Dendritic cell treated with granulocyte-macrophage colony-stimulating factor and Interleukin-4, amounts not matched to agents 40 ng/mL and 50 ng/mL, for 4 days (primary cell): Measurements from ENCODE around the gene TRPM3.

ENCODE experiments used
- H3K27ac Mint-ChIP-seq: one replicate; pipeline ENCODE4 v1.8.0; 2022; ENCODE audit warnings: mild to moderate bottlenecking, mixed read lengths
- H3K27me3 Mint-ChIP-seq: one replicate; pipeline ENCODE4 v1.8.0; 2022; ENCODE audit warnings: mild to moderate bottlenecking, mixed read lengths
- H3K36me3 Mint-ChIP-seq: one replicate; pipeline ENCODE4 v1.8.0; 2022; ENCODE audit warnings: low read depth, mixed read lengths
- H3K4me1 Mint-ChIP-seq: one replicate; pipeline ENCODE4 v1.8.0; 2022; ENCODE audit warnings: low read depth, mixed read lengths
- H3K4me3 Mint-ChIP-seq: one replicate; pipeline ENCODE4 v1.8.0; 2022; ENCODE audit warnings: mild to moderate bottlenecking, moderate library complexity, mixed read lengths
- H3K9me3 Mint-ChIP-seq: one replicate; pipeline ENCODE4 v1.8.0; 2022; ENCODE audit warnings: mixed read lengths
- intact Hi-C: fragments of 100-400 bp; cut with micrococcal nuclease; formaldehyde crosslinking; loops from one replicate; pipeline ENCODE4 v1.15.0; 2022

Gene TRPM3

GRCh38 chr9:71121275-71122021, at the start of gene TRPM3:
Gene TRPM3 (minus strand): TSS chr9:71121621. CDS start chr9:71121354, 267 bp downstream.
- Mint-ChIP-seq H3K9me3 (no peaks in the 10 kb centered on the region), H3K4me1 (no peaks in the 10 kb centered on the region), H3K36me3 (no peaks in the 10 kb centered on the region), H3K27ac (no peak within 1 kb of the TSS), H3K27me3 (peaks cover 11% of the 10 kb centered on the region), H3K4me3 (no peak within 1 kb of the TSS)
- intact Hi-C loops, result no loop called here

- Mint-ChIP-seq H3K9me3 (peaks cover 9% of the 10 kb centered on the region), H3K4me3 (no peak overlapping the region), H3K27ac (no peak overlapping the region), H3K36me3 (no peaks in the 10 kb centered on the region), H3K4me1 (no peaks in the 10 kb centered on the region), H3K27me3 (no peaks in the 10 kb centered on the region)
- intact Hi-C loops, result no loop called here
Measured at GRCh38 chr9:71168418-71168817, 47.0 kb upstream of the TRPM3 start.

GRCh38 chr9:71162126-71162525, 40.7 kb upstream of the TRPM3 start:
- H3K9me3 Mint-ChIP-seq, result no peaks in the 10 kb centered on the region
- no peak overlapping the region for H3K27ac Mint-ChIP-seq
- H3K36me3 Mint-ChIP-seq, result no peaks in the 10 kb centered on the region
- intact Hi-C loops, result no loop called here
- no peak overlapping the region for H3K4me3 Mint-ChIP-seq
- no peaks in the 10 kb centered on the region for H3K27me3 Mint-ChIP-seq
- H3K4me1 Mint-ChIP-seq, result no peaks in the 10 kb centered on the region

DNA sequence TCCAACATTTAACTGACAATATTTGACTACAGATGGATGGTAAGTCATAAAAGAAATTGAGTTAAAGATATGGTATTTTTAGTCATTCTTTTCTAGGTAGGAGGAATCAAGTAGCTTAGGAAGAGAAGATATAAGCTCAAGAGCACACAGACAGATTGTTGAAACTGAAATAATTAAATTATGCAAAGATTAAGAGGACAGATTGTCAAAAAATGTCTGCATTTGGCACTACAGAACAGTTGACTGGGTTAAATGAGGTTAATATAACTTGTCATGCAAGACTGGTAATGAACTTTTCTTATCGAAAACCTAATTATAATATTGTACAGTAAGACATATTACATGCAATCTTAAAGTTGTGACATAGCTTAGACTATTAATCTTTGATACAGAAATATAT, 36.3 kb upstream of the TRPM3 start:
- H3K36me3 Mint-ChIP-seq, result no peaks in the 10 kb centered on the region
- intact Hi-C loops, result no loop called here
- no peak overlapping the region for H3K27ac Mint-ChIP-seq
- H3K27me3 Mint-ChIP-seq, result no peaks in the 10 kb centered on the region
- H3K4me1 Mint-ChIP-seq, result no peaks in the 10 kb centered on the region
- H3K4me3 Mint-ChIP-seq, result no peak overlapping the region
- H3K9me3 Mint-ChIP-seq, result no peaks in the 10 kb centered on the region

DNA sequence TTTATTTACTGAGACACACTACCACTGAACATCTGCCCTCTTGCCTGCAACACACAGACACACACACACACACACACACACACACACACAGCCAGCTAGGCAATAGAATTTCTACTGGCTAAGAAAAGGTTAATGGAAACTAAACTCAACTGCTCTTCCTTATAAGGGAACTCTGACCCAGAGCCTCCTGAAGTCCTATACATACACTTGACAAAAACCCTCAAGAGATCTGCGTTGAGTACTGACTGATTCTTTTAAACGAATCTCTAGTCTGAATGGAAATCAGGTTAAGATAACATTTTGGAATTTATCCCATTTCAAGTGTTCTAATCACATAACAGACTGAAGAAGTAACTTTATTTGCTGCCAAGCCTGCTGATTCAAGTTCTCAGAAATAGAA, 25.9 kb upstream of the TRPM3 start:
- intact Hi-C loops, result no loop called here
- H3K4me3 Mint-ChIP-seq, result no peak overlapping the region

GRCh38 chr9:71146511-71146910, 25.1 kb upstream of the TRPM3 start:
- Mint-ChIP-seq H3K36me3 (no peaks in the 10 kb centered on the region), H3K9me3 (peaks cover 14% of the 10 kb centered on the region), H3K27ac (no peak overlapping the region), H3K4me3 (no peak overlapping the region), H3K4me1 (no peaks in the 10 kb centered on the region), H3K27me3 (no peaks in the 10 kb centered on the region)
- intact Hi-C loops, result no loop called here

More for the DNA sequence above, 25.9 kb upstream of the TRPM3 start:
- H3K9me3 Mint-ChIP-seq, result peaks cover 14% of the 10 kb centered on the region
- no peak overlapping the region for H3K27ac Mint-ChIP-seq
- no peaks in the 10 kb centered on the region for H3K4me1 Mint-ChIP-seq
- H3K27me3 Mint-ChIP-seq, result no peaks in the 10 kb centered on the region
- no peaks in the 10 kb centered on the region for H3K36me3 Mint-ChIP-seq

GRCh38 chr9:71145179-71145578, 23.8 kb upstream of the TRPM3 start:
- Mint-ChIP-seq H3K27me3 (no peaks in the 10 kb centered on the region), H3K36me3 (no peaks in the 10 kb centered on the region), H3K9me3 (peaks cover 14% of the 10 kb centered on the region), H3K27ac (no peak overlapping the region), H3K4me1 (no peaks in the 10 kb centered on the region), H3K4me3 (no peak overlapping the region)
- intact Hi-C loops, result no loop called here

DNA sequence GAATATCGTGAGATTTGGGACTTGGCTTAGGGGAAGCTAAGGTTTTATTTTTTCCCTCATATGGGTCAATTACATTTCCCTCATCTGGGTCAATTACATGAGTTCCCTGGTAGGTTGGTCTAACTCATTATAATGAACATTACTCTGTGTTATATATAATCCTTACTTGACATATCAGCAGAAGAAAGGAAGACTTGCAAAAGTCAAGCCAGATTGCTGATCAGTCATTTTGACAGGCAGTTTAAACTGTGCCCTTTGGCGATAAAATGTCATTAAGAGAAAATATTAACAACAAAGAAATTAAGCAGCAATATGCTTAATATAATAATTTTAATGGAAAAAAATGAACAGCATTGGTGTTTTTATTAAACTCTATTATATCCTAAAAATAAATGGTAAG, 23.1 kb upstream of the TRPM3 start:
- Mint-ChIP-seq H3K4me3 (no peak overlapping the region), H3K4me1 (no peaks in the 10 kb centered on the region), H3K9me3 (peaks cover 14% of the 10 kb centered on the region), H3K27ac (no peak overlapping the region), H3K36me3 (no peaks in the 10 kb centered on the region), H3K27me3 (no peaks in the 10 kb centered on the region)
- intact Hi-C loops, result no loop called here

DNA sequence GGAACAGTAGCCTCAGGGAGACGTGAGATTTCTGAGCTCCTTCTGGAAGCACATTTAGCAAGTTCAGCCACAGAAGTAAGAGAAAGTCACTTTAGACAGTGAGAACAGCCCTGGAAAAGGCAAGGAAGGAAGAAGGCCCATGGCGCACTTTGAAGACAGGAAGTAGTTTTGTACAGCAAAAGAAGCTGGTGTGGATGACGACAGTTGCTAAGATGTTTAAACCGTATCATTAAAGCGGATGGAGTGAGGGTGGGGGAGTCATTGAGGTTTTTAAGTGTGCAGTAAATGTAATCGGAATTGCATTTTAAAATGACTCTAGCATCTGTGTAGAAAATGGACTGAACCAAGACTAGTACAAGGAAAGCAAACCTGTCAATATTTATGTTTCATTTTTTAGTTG, 15.3 kb upstream of the TRPM3 start:
- H3K27me3 Mint-ChIP-seq, result no peaks in the 10 kb centered on the region
- intact Hi-C loops, result no loop called here
- no peaks in the 10 kb centered on the region for H3K36me3 Mint-ChIP-seq
- peaks cover 8% of the 10 kb centered on the region for H3K9me3 Mint-ChIP-seq
- H3K27ac Mint-ChIP-seq, result no peak overlapping the region
- H3K4me3 Mint-ChIP-seq, result no peak overlapping the region
- H3K4me1 Mint-ChIP-seq, result no peaks in the 10 kb centered on the region

GRCh38 chr9:71131145-71131544, 9.7 kb upstream of the TRPM3 start:
- Mint-ChIP-seq H3K36me3 (no peaks in the 10 kb centered on the region), H3K9me3 (peaks cover 8% of the 10 kb centered on the region), H3K4me1 (no peaks in the 10 kb centered on the region), H3K4me3 (no peak overlapping the region), H3K27ac (no peak overlapping the region), H3K27me3 (no peaks in the 10 kb centered on the region)
- intact Hi-C loops, result no loop called here

- no peaks in the 10 kb centered on the region for H3K36me3 Mint-ChIP-seq
- H3K4me1 Mint-ChIP-seq, result no peaks in the 10 kb centered on the region
- H3K4me3 Mint-ChIP-seq, result no peak overlapping the region
- intact Hi-C loops, result no loop called here
- no peaks in the 10 kb centered on the region for H3K27me3 Mint-ChIP-seq
- H3K9me3 Mint-ChIP-seq, result peaks cover 8% of the 10 kb centered on the region
- no peak overlapping the region for H3K27ac Mint-ChIP-seq
Measured at GRCh38 chr9:71130521-71130920, 9.1 kb upstream of the TRPM3 start.

DNA sequence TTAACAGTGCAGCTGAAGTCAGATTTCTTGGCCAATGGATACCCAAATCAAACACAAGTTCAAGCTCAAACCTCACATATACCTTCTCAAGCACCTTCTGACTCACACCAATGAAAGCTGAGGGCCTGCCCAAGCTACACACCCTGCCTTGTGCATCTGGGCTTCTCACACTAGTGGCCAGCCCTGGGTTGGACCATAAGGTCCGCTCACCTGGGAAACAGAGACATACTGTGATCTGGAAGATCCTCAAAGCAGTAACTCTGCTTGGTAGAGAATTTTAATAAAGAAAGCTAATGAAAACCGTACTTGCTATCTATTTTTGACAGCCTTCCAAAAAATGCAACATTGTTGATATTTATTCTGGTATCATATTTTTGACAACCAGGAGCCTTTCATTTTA, 7.4 kb upstream of the TRPM3 start:
- Mint-ChIP-seq H3K4me1 (no peaks in the 10 kb centered on the region), H3K36me3 (no peaks in the 10 kb centered on the region), H3K27ac (no peak overlapping the region), H3K9me3 (peaks cover 4% of the 10 kb centered on the region), H3K27me3 (no peaks in the 10 kb centered on the region), H3K4me3 (no peak overlapping the region)
- intact Hi-C loops, result no loop called here

- no peak overlapping the region for H3K27ac Mint-ChIP-seq
- no peaks in the 10 kb centered on the region for H3K36me3 Mint-ChIP-seq
- intact Hi-C loops, result no loop called here
- no peaks in the 10 kb centered on the region for H3K4me1 Mint-ChIP-seq
- no peak overlapping the region for H3K4me3 Mint-ChIP-seq
- H3K27me3 Mint-ChIP-seq, result peaks cover 2% of the 10 kb centered on the region
- H3K9me3 Mint-ChIP-seq, result no peaks in the 10 kb centered on the region
Measured at GRCh38 chr9:71127301-71127700, 5.9 kb upstream of the TRPM3 start.

GRCh38 chr9:71122421-71122820, 1.0 kb upstream of the TRPM3 start:
- peaks cover 11% of the 10 kb centered on the region for H3K27me3 Mint-ChIP-seq
- H3K36me3 Mint-ChIP-seq, result no peaks in the 10 kb centered on the region
- no peak overlapping the region for H3K4me3 Mint-ChIP-seq
- no peaks in the 10 kb centered on the region for H3K4me1 Mint-ChIP-seq
- H3K27ac Mint-ChIP-seq, result no peak overlapping the region
- H3K9me3 Mint-ChIP-seq, result no peaks in the 10 kb centered on the region
- intact Hi-C loops, result no loop called here

DNA sequence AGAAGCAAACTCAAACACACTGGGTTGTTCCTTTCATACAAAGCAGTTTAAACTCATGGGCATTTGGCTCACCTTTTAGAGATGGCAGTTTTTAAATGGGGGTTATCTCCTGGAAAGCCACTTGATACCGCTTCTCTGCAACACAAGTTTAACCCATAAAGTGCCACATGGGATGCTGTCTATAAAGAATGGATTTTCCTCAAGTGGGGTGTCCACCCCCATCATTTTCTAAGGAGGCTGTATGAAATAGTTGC, 528 bp upstream of the TRPM3 start:
- Mint-ChIP-seq H3K27me3 (peaks cover 11% of the 10 kb centered on the region), H3K4me3 (no peak overlapping the region), H3K27ac (no peak overlapping the region), H3K4me1 (no peaks in the 10 kb centered on the region), H3K36me3 (no peaks in the 10 kb centered on the region), H3K9me3 (no peaks in the 10 kb centered on the region)
- intact Hi-C loops, result no loop called here
